Hypothalamus (tissue), 51 donors: Measurements from ENCODE around the gene STAG1.
"Not testable (repeated sequence)": the region's sequence is repeated elsewhere in the genome, so short reads cannot be mapped to it uniquely, and the experiment has no call there.

Source experiments
- DNase-seq, 51 donors: peaks; one replicate each; lab custom pipeline; 2025; lab: John Stamatoyannopoulos, UW

Gene STAG1

GRCh38 chr3:136657526-136657925 is 94.7 kb downstream of the STAG1 start:
- no peak for DNase-seq

DNA sequence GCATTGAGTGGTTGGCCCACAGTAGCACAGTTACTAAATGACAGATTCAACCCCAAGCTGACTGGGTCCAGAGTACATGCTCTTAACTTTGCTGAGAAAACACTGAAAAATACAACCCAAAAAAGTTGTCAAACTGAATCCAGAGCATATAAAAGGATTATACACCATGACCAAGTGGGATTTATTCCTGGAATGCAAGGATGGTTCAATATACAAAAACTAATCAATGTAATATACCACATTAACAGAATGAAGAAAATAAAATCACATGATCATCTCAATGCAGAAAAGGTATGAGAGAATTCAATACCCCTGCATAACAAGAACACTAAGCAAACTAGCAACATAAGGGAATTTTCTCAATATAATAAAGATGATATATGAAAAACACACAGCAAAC is 98.5 kb downstream of the STAG1 start:
- DNase-seq = no peak

- no peak for DNase-seq
Observed at GRCh38 chr3:136651581-136651980, 100.6 kb downstream of the STAG1 start.

DNA sequence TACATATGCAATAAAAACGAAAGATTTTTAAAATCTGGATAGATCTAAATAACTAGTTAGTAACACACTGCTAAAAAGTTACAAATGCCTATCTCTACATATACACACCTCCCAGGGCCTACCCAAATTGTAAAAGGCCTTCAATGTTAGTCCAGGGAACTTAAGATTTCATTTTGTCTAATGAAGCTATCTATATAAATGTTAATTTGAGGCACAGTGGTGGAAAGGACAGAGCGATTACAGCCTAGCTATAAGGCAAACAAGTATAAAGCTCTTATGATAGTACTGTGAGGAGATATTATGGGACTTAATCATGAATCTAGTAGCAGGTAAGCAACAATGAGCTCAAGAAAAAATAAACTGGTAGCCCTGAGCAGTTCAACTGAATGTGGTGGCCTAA is 101.7 kb downstream of the STAG1 start:
- no peak for DNase-seq

DNA sequence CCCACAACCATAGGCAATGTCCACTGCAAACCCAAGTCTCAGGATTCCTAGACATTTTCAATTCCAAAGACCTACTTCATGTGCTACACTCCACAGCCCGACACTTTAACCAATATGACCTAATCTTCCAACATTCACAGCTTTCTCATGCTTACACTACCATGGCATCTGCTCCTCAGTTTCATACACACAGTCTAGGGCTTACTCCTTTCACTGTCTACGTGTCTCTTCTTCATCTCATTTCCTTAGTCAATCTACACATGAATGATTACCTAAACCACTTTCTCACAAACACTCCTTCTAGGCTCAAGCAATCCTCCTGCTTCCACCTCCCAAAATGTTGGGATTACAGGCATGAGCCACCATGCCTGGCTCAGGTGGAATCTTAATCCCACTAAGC is 106.3 kb downstream of the STAG1 start:
- DNase-seq = no peak

DNA sequence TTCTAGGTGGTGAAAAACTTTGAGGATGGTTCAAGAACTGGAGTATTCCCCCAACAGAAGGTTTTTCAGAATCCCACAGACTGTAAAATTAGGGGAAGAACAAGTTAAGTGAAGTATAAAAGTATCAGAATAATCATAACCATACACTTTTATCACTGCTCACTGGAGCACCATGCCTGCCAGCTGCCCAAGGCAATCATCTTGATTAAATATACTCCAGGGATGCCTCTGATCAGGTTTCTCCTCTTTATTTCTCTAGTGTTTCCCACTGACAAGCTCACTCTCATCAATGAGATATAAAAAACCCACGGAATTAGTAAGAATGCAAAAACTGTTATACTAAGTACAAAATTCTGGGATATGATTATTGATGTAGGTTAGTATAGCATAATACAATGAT is 108.0 kb downstream of the STAG1 start:
- no peak for DNase-seq

- DNase-seq = not testable (repeated sequence)
Observed at GRCh38 chr3:136643380-136643779, 108.8 kb downstream of the STAG1 start.

GRCh38 chr3:136642711-136643110 is 109.5 kb downstream of the STAG1 start:
- DNase-seq = no peak

GRCh38 chr3:136639069-136639468 is 113.1 kb downstream of the STAG1 start:
- no peak for DNase-seq

DNA sequence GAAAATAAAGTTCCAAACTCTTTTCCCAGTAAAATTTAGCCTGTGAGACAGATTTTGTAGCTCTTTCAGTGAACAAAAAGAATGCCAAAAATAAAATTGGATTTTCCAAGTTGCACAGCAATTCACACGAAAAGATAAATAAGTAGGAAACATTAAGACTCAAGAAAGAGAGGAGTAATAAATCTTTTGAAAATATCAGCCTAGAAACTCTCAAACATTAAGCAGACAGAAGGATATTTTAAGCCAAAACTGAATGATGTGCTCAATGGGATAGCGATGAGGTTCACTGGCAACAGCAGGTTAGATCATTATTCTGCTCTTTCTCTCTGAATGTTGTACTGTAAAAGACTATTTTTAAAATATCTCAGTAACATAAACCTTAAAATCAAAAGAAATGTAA is 115.0 kb downstream of the STAG1 start:
- no peak for DNase-seq

DNA sequence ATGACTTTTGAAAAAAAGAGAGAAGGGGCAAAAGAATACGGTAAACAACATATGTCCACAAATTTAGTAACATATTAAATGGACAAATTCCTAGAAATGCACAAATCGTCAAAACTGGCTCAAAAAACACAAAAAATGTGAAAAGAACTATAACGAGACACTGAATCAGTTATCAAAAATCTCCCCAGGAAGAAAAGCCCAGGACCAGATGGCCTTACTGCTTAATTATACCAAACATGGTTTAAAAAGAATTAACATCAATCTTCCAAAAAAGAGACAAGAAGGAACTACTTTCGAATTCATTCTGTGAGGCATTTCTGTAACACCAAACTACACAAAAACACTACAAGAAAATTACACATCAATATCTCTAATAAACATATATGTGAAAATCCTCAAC is 117.4 kb downstream of the STAG1 start:
- no peak for DNase-seq

GRCh38 chr3:136632625-136633081 is 119.5 kb downstream of the STAG1 start:
- no peak for DNase-seq

DNA sequence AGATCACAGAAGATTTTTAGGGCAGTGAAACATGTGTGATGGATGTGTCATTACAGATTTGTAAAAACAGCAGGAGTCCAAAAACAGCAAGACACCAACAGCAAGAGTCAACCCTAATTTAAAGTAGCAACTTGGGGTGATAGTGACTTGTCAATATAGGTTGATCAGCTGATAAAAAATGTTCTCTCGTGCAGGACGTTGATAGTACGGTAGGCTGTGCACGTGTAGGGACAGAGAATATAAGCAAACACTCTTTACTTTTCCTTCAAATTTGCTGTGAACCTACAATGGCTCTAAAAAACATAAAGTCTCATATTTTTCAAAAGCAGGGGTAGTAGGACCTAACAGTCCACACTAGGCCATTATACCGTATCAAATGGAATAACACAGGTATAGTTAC is 120.8 kb downstream of the STAG1 start:
- DNase-seq = no peak

DNA sequence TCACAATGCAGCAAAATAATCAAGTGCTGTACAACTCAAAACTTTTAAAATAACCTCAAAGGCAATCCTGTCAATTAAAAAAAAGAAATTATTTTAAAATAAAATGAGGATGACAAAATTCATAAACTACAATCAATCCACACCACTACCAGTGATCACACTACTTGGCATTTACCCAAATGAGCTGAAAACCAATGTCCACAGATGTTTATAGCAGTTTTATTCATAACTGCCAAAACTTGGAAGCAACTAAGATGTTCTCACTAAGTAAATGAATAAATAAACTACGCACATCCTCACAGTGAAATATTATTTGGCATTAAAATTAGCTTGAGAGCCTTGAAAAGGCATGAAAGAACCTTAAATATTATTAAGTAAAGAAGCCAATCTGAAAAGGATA is 121.3 kb downstream of the STAG1 start:
- DNase-seq = no peak

- DNase-seq = no peak
Observed at GRCh38 chr3:136626493-136626892, 125.7 kb downstream of the STAG1 start.

- DNase-seq = no peak
Observed at GRCh38 chr3:136624894-136625815, 127.0 kb downstream of the STAG1 start.

- DNase-seq = no peak
Observed at GRCh38 chr3:136624371-136624770, 127.8 kb downstream of the STAG1 start.

GRCh38 chr3:136621628-136622027 is 130.6 kb downstream of the STAG1 start:
- DNase-seq = no peak

DNA sequence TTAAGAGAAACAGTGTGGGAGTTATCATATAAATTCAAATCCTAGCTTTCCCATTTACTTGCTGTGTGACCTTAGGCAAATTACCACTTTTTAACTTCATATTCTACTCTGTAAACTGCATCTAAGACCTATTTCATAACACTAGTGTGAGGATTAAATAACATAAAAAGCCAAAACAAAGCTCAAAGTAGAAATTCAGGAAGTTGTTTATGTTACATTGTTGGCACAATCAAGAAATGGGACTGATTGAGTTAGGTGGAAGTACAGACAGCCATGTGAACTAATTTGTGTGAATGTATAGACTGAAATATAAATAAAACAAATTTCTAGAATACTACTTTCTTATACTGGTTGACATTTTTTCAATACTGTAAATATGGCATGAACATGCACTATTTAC is 131.7 kb downstream of the STAG1 start:
- DNase-seq = no peak

- not testable (repeated sequence) for DNase-seq
Observed at GRCh38 chr3:136617969-136618525, 134.1 kb downstream of the STAG1 start.

GRCh38 chr3:136617198-136617597 is 135.0 kb downstream of the STAG1 start:
- no peak for DNase-seq

GRCh38 chr3:136612512-136612911 is 139.7 kb downstream of the STAG1 start:
- DNase-seq = no peak
